HG02588 (cell line): ENCODE data around the gene DARS1.

ENCODE experiments used
- ATAC-seq: cut with Tn5 transposase; IDR thresholded peaks from one replicate; pipeline ENCODE4 v1.9.1; 2021; ENCODE audit warnings: mild to moderate bottlenecking, moderate library complexity; ENCODE audit not compliant: unreplicated experiment

DARS1 gene

GRCh38 chr2:135985018-135985825 is at the start of gene DARS1:
TSS of gene DARS1 (minus strand) at chr2:135985626. CDS start at chr2:135985468, 158 bp downstream.
- peak; percentile 80 for ATAC-seq

GRCh38 chr2:136034629-136035028 is 49.2 kb upstream of the DARS1 start:
- no peak for ATAC-seq

- no peak for ATAC-seq
Measured at GRCh38 chr2:136032817-136033535, 47.5 kb upstream of the DARS1 start.

GRCh38 chr2:136032192-136032591 is 46.8 kb upstream of the DARS1 start:
- no peak for ATAC-seq

- no peak for ATAC-seq
Measured at GRCh38 chr2:136031711-136032110, 46.3 kb upstream of the DARS1 start.

GRCh38 chr2:136030406-136030805 is 45.0 kb upstream of the DARS1 start:
- ATAC-seq: no peak

GRCh38 chr2:136029149-136029548 is 43.7 kb upstream of the DARS1 start:
- ATAC-seq: peak; percentile 91

- ATAC-seq: no peak
Measured at GRCh38 chr2:136028001-136028400, 42.6 kb upstream of the DARS1 start.

GRCh38 chr2:136027112-136027511 is 41.7 kb upstream of the DARS1 start:
- ATAC-seq: no peak

GRCh38 chr2:136025057-136025973 is 39.9 kb upstream of the DARS1 start:
- peak; percentile 38 for ATAC-seq

- no peak for ATAC-seq
Measured at GRCh38 chr2:136024616-136025015, 39.2 kb upstream of the DARS1 start.

- ATAC-seq: no peak
Measured at GRCh38 chr2:136024185-136024584, 38.8 kb upstream of the DARS1 start.

GRCh38 chr2:136023416-136023815 is 38.0 kb upstream of the DARS1 start:
- no peak for ATAC-seq

- ATAC-seq: no peak
Measured at GRCh38 chr2:136022396-136023146, 37.1 kb upstream of the DARS1 start.

- ATAC-seq: no peak
Measured at GRCh38 chr2:136021976-136022375, 36.5 kb upstream of the DARS1 start.

GRCh38 chr2:136021406-136021805 is 36.0 kb upstream of the DARS1 start:
- ATAC-seq: no peak

- ATAC-seq: no peak
Measured at GRCh38 chr2:136020831-136021230, 35.4 kb upstream of the DARS1 start.

- ATAC-seq: no peak
Measured at GRCh38 chr2:136019825-136020224, 34.4 kb upstream of the DARS1 start.

GRCh38 chr2:136019306-136019705 is 33.9 kb upstream of the DARS1 start:
- peak; percentile 55 for ATAC-seq

- ATAC-seq: no peak
Measured at GRCh38 chr2:136017786-136018185, 32.4 kb upstream of the DARS1 start.
